NB4 (cell line): ENCODE results near the gene SYVN1.

Experiments
- POLR2A ChIP-seq: IDR thresholded peaks from 2 replicates; pipeline ENCODE4 v1.6.1; 2011; ENCODE audit warnings: mild to moderate bottlenecking; ENCODE audit not compliant: insufficient read length; ENCODE audit errors: extremely low read depth
- TF ChIP-seq, protein P1 (sequence below): IDR thresholded peaks from one replicate; pipeline ENCODE4 v1.5.1; 2012; ENCODE audit warnings: low read depth, low read length

- TF ChIP-seq, protein P1, sequence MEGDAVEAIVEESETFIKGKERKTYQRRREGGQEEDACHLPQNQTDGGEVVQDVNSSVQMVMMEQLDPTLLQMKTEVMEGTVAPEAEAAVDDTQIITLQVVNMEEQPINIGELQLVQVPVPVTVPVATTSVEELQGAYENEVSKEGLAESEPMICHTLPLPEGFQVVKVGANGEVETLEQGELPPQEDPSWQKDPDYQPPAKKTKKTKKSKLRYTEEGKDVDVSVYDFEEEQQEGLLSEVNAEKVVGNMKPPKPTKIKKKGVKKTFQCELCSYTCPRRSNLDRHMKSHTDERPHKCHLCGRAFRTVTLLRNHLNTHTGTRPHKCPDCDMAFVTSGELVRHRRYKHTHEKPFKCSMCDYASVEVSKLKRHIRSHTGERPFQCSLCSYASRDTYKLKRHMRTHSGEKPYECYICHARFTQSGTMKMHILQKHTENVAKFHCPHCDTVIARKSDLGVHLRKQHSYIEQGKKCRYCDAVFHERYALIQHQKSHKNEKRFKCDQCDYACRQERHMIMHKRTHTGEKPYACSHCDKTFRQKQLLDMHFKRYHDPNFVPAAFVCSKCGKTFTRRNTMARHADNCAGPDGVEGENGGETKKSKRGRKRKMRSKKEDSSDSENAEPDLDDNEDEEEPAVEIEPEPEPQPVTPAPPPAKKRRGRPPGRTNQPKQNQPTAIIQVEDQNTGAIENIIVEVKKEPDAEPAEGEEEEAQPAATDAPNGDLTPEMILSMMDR = no peak
- no peak for TF ChIP-seq POLR2A
Measured at GRCh38 chr11:65126624-65127274, 7.6 kb downstream of the SYVN1 start.
